Endometrial microvascular endothelial cells (primary cell): Measurements from ENCODE around the gene KIF4B. TPM values are rescaled to one million over a fixed set of nuclear protein-coding genes. Genes with fewer than 3 reads are reported as not detected.

Experiments
- in situ Hi-C: cut with HindIII; loops from 2 replicates; pipeline ENCODE4 v1.10.0; 2017; ENCODE audit warnings: low sequenced_read_pairs, low pct_unique_long_range_greater_than_20kb; ENCODE audit errors: inconsistent ontology term
- total RNA-seq: library from RNA; depleted of rRNA; stranded (reverse); fragments of >200 nt; gene quantifications from one replicate; pipeline ENCODE4 v1.2.3, GENCODE V29; 2015; ENCODE audit errors: inconsistent ontology term

The KIF4B gene
- total RNA-seq, 1 donor from 2014 or later: 0.37 TPM

- in situ Hi-C loops: no loop called here
Observed at GRCh38 chr5:155049569-155050383, 36.2 kb downstream of the KIF4B start.

DNA sequence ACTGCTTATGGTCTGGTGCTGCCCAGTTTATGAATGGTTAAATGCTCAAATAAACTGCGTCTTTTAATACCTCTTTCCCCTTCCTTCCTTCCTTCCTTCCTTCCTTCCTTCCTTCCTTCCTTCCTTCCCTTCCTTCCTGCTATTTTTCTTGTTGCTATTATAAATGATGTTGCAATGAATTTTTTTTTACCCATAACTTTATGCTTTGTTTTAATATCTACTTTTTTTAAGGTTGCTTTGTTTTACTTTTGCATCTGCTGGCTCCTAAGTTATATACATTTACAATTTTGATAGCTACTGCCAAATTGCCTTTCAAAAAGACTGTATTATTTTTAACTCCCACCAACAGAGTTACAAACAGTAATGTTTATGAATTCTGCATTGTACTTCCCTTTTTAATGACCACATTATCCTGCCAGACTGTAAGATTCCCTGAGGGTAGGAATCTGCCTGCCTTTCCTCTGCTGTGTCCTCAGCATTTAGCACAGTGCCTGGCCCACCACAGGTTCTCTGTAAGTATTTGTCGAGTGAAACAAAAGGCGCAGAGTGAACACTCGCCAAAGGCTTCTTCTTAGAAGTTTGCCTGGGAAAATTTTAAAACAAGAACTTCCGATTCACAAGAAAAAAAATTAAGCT is 36.9 kb downstream of the KIF4B start:
- in situ Hi-C loops: no loop called here

- in situ Hi-C loops: no loop called here
Observed at GRCh38 chr5:155052532-155052931, 39.0 kb downstream of the KIF4B start.

DNA sequence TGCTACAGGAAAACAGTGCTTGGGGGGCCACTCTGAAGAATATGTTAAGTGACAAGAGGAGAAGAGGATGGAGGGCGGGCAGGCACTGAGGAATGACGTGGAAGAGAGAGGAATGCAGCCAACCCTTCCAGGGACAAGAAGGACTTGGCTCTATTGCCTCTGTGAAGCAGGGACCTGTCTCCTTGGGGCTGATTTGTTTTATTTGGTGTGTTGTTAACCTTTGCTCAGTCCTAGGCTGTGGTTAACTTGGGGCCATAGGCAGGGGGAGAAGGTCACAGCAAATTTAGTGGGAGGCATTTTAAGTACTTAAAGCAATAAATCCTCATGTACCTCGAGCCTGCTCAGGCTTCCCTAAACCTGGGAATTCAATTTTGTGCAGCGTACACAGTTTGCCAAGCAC is 39.9 kb downstream of the KIF4B start:
- in situ Hi-C loops: no loop called here

GRCh38 chr5:155056644-155057269 is 43.2 kb downstream of the KIF4B start:
- in situ Hi-C loops: no loop called here

- in situ Hi-C loops: no loop called here
Observed at GRCh38 chr5:155057626-155058025, 44.1 kb downstream of the KIF4B start.

GRCh38 chr5:155064580-155064979 is 51.0 kb downstream of the KIF4B start:
- in situ Hi-C loops: no loop called here

GRCh38 chr5:155066886-155067595 is 53.5 kb downstream of the KIF4B start:
- in situ Hi-C loops: no loop called here

Other genes starting within 250 kb of the KIF4B start
- gene FAXDC2, start 163.2 kb upstream of the KIF4B start, total RNA-seq: 3.3 TPM
- 90.4 TPM for gene CNOT8, start 155.1 kb upstream of the KIF4B start, total RNA-seq
- 40.1 TPM for gene GEMIN5, start 75.5 kb upstream of the KIF4B start, total RNA-seq
- 65.5 TPM for gene MRPL22, start 72.7 kb upstream of the KIF4B start, total RNA-seq